ENCODE data around the gene SCN4B.

DNA sequence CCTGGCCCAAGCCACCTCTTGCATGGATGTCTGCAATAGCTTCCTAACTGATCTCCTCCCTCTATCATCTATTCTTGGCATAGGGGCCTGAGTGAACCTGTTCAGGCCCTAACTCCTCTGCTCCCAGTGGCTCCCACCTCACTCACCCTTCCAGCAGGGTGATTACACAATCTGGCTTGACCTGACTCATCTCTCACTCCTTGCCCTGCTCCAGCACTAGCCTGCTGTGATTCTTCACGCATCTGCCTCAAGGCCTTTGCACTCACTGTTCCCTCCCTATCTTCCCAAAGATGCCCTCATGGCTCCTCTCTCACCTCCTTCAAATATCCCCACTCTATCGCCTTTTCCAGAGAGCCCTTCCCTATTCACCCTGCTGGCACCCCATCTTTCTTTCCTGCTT is 10.5 kb downstream of the SCN4B start:
- TF ChIP-seq SIN3A (IDR thresholded peaks at IDR 0.05; ENCODE audit: borderline replicate concordance, insufficient read depth, low read depth, low read length), result no peak
- TF ChIP-seq, protein P1, sequence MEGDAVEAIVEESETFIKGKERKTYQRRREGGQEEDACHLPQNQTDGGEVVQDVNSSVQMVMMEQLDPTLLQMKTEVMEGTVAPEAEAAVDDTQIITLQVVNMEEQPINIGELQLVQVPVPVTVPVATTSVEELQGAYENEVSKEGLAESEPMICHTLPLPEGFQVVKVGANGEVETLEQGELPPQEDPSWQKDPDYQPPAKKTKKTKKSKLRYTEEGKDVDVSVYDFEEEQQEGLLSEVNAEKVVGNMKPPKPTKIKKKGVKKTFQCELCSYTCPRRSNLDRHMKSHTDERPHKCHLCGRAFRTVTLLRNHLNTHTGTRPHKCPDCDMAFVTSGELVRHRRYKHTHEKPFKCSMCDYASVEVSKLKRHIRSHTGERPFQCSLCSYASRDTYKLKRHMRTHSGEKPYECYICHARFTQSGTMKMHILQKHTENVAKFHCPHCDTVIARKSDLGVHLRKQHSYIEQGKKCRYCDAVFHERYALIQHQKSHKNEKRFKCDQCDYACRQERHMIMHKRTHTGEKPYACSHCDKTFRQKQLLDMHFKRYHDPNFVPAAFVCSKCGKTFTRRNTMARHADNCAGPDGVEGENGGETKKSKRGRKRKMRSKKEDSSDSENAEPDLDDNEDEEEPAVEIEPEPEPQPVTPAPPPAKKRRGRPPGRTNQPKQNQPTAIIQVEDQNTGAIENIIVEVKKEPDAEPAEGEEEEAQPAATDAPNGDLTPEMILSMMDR (IDR thresholded peaks at IDR 0.05), result no peak
- no peak for TF ChIP-seq POLR2AphosphoS5 (IDR thresholded peaks at IDR 0.05; ENCODE audit: low read depth, low read length)
- TF ChIP-seq, protein P2, sequence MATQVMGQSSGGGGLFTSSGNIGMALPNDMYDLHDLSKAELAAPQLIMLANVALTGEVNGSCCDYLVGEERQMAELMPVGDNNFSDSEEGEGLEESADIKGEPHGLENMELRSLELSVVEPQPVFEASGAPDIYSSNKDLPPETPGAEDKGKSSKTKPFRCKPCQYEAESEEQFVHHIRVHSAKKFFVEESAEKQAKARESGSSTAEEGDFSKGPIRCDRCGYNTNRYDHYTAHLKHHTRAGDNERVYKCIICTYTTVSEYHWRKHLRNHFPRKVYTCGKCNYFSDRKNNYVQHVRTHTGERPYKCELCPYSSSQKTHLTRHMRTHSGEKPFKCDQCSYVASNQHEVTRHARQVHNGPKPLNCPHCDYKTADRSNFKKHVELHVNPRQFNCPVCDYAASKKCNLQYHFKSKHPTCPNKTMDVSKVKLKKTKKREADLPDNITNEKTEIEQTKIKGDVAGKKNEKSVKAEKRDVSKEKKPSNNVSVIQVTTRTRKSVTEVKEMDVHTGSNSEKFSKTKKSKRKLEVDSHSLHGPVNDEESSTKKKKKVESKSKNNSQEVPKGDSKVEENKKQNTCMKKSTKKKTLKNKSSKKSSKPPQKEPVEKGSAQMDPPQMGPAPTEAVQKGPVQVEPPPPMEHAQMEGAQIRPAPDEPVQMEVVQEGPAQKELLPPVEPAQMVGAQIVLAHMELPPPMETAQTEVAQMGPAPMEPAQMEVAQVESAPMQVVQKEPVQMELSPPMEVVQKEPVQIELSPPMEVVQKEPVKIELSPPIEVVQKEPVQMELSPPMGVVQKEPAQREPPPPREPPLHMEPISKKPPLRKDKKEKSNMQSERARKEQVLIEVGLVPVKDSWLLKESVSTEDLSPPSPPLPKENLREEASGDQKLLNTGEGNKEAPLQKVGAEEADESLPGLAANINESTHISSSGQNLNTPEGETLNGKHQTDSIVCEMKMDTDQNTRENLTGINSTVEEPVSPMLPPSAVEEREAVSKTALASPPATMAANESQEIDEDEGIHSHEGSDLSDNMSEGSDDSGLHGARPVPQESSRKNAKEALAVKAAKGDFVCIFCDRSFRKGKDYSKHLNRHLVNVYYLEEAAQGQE (IDR thresholded peaks at IDR 0.05; ENCODE audit: insufficient read depth in 1 of 2, low read depth in 2 of 2, low read length in 1 of 2), result no peak
- no peak for TF ChIP-seq TCF7L2 (IDR thresholded peaks at IDR 0.05; ENCODE audit: low read depth, low read length)
